Gastrocnemius medialis (tissue), 4 donors: ENCODE results near the gene KDM3B. TPM values are rescaled to one million over a fixed set of nuclear protein-coding genes. Genes with fewer than 3 reads are reported as not detected.

Source experiments
- ATAC-seq, 2 donors: fragments of 150-250 bp; one replicate each; pipeline ENCODE4 v1.9.1; 2016
- DNase-seq, 2 donors: peaks; one replicate each; pipeline ENCODE4 v3.0.0-alpha.2; 2019
- H3K27ac ChIP-seq, 4 donors: fragments of 200-600 bp; sonication (generic); 1 replicate in 1 of 4; 2 replicates in 3 of 4; pipeline ENCODE4 v1.5.1; 2016 to 2018; ENCODE audit warnings: mild to moderate bottlenecking in 2 of 4, moderate library complexity in 1 of 4
- H3K27me3 ChIP-seq, 3 donors: fragments of 200-600 bp; sonication (generic) in 2 of 3; 1 replicate in 1 of 3; 2 replicates in 2 of 3; pipeline versions ENCODE4 v1.5.1 to v1.6.0; 2016 to 2019; ENCODE audit warnings: mild to moderate bottlenecking in 1 of 3, moderate library complexity in 1 of 3
- H3K36me3 ChIP-seq, 2 donors: fragments of 200-600 bp; sonication (generic) in 1 of 2; one replicate each; pipeline ENCODE4 v1.5.1; 2017 to 2018
- H3K4me1 ChIP-seq, 2 donors: fragments of 200-600 bp; sonication (generic) in 1 of 2; one replicate each; pipeline ENCODE4 v1.5.1; 2016 to 2017; ENCODE audit warnings: mild to moderate bottlenecking in 2 of 2
- H3K4me3 ChIP-seq, 4 donors: fragments of 200-600 bp; sonication (generic) in 3 of 4; 1 replicate in 1 of 4; 2 replicates in 3 of 4; pipeline ENCODE4 v1.5.1; 2016 to 2019; ENCODE audit warnings: mild to moderate bottlenecking in 2 of 4
- H3K9me3 ChIP-seq, 3 donors: fragments of 200-600 bp; sonication (generic) in 2 of 3; 1 replicate in 1 of 3; 2 replicates in 2 of 3; pipeline ENCODE4 v1.5.1; 2016 to 2019
- POLR2A ChIP-seq, 2 donors: fragments of 450-650 bp; IDR thresholded peaks; one replicate each; pipeline ENCODE4 v1.6.1; 2017; ENCODE audit warnings: antibody characterized with exemption in 2 of 2, mild to moderate bottlenecking in 2 of 2, moderate library complexity in 2 of 2
- in situ Hi-C, 4 donors: fragments of 200-750 bp; cut with MboI; loops; one replicate each; pipeline versions ENCODE4 v1.15.0 to v1.8.0; 2017; ENCODE audit warnings: low sequenced_read_pairs in 4 of 4
- intact Hi-C: fragments of 100-400 bp; cut with DNase I; formaldehyde crosslinking; loops from one replicate; pipeline ENCODE4 v1.15.1; 2023; ENCODE audit warnings: low total_unique reads
- total RNA-seq, 4 donors: library from RNA; depleted of rRNA; stranded (reverse); fragments of >200 nt; gene quantifications; one replicate each; pipeline versions ENCODE4 v1.1.0 to v1.2.3, GENCODE V29; 2016
- TF ChIP-seq, protein P1 (sequence below), 5 experiments: fragments of 450-650 bp in 3 of 5; fragments of 200-600 bp in 2 of 5; sonication (generic) in 2 of 5; IDR thresholded peaks in 4 of 5; conservative IDR thresholded peaks in 1 of 5; 1 replicate in 4 of 5; 2 replicates in 1 of 5; pipeline ENCODE4 v1.5.1; 2016 to 2019; ENCODE audit warnings: antibody characterized with exemption in 5 of 5, mild to moderate bottlenecking in 3 of 5, moderate library complexity in 3 of 5

Gene KDM3B
- total RNA-seq, 4 donors from 2014 or later = 49.4 to 100 (median 74.2) TPM

DNA sequence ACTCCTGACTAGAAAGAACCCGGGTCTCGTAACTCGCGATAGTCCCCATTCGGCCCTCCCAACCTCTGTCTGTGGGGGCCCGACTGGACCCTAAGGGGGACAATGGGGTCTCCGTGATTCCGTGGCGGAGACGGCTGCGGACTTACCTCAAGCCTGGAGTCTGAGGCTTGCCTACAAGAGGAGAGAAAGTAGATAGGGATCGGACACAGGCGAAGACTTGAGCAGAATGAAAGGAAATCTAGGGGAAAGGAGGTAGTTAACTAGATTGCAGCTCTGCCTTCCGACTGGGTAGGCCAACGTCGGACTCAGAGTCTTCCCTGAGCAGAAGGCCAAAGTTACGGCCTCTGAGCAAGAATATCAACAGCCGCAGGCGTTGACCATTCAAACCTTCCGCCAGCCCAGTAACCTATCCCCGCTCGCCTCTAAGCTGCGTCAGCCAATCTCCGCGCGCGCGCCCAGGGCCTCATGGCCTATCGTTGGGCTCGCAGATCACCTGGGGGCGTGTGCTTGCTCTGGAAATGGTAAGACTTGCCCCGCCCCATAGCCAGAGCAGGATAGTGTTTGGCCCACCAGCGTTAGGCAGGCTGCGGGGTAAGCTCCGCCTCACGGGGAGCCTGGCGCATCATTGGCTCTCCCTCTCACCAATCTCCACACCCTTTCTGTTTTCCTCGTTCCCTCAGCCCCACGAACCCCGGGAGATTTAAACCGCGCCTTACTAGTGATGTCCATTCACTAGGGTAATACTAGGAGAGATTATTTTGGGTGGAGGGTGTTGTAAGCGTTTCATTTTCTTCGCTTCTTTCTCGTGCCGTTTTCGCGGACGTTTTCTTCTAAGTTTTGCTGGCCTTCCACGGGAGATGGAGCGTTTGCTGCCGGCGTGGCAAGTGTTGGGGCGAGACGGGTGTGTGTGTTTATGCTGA, 20.8 kb upstream of the KDM3B start, which contains the start of gene CDC25C:
Gene CDC25C (minus strand): TSS at position 356 of the 920 bp plus-strand sequence. CDS start 624 bp downstream, outside the sequence.
- in situ Hi-C loops = loop anchor here in 1 of 4 donors (10.0 kb wide), 1 partner anchor 117 kb away; the partner anchor contains the start of gene CDC23
- TF ChIP-seq, protein P1, sequence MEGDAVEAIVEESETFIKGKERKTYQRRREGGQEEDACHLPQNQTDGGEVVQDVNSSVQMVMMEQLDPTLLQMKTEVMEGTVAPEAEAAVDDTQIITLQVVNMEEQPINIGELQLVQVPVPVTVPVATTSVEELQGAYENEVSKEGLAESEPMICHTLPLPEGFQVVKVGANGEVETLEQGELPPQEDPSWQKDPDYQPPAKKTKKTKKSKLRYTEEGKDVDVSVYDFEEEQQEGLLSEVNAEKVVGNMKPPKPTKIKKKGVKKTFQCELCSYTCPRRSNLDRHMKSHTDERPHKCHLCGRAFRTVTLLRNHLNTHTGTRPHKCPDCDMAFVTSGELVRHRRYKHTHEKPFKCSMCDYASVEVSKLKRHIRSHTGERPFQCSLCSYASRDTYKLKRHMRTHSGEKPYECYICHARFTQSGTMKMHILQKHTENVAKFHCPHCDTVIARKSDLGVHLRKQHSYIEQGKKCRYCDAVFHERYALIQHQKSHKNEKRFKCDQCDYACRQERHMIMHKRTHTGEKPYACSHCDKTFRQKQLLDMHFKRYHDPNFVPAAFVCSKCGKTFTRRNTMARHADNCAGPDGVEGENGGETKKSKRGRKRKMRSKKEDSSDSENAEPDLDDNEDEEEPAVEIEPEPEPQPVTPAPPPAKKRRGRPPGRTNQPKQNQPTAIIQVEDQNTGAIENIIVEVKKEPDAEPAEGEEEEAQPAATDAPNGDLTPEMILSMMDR (IDR thresholded peaks at IDR 0.05 in 4 of 5, conservative IDR thresholded peaks at IDR 0.05 in 1 of 5) = no peak
- no peak for TF ChIP-seq POLR2A (IDR thresholded peaks at IDR 0.05)
- Histone ChIP-seq H3K9me3 (no peaks in the 10 kb centered on the region), H3K4me1 (peaks cover 10 to 13% of the 10 kb centered on the region in 2 donors), H3K27me3 (no peaks in the 10 kb centered on the region), H3K27ac (peak within 1 kb of the TSS; percentile 38 to 63 (median 58)), H3K4me3 (peak within 1 kb of the TSS; percentile 57 to 70 (median 60)), H3K36me3 (no peaks in the 10 kb centered on the region)
- ATAC-seq (peak; percentile 99 to 100), DNase-seq (peak; percentile 98 to 99)
- intact Hi-C loops = loop anchor here (10.0 kb wide), 2 partner anchors 297 to 707 kb away; partner anchors contain the start of gene FAM13B

- in situ Hi-C loops = loop anchor here in 1 of 4 donors (10.0 kb wide), 1 partner anchor 120 kb away; the partner anchor contains the start of gene CDC23
- no peak for ATAC-seq
- peaks cover 23 to 33% of the 10 kb centered on the region in 2 donors for H3K4me1 ChIP-seq
Observed at GRCh38 chr5:138334867-138335447, 17.5 kb upstream of the KDM3B start.

DNA sequence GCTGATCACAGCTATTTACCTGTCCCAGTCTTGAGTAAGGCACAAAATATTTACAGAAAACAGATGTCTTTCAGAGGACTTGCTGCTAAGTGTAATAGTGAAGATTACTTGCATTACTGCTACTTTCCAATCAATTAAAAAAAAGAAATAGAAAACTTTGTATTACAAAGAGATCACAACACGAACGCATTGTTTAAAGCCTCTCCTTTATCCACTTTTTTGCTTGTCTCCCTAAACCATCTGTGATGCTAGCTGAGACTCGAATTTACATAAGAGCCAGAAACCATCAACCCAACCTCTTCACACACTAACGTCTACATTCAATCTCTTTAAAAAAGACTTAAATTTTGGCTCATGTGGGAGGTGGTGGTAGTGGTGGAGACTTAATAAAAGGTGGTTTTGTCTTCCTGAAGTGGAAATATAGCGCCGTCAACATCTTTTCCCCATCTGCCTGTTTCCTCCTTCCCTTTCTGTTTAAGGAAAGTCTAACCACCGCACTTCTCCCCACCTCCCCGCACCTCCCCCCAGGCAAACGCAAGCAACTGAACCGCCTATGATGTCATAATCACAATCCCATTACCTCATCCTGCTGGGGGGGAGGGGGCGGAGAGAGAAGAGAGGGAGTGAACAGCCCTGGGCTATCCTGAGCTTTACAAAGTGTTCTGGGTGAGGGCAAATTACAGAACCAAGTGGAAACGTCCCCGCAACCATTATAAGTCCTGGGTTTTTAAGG, 15.4 kb upstream of the KDM3B start:
- DNase-seq = peak; percentile 66 to 79
- TF ChIP-seq, protein P1 (IDR thresholded peaks at IDR 0.05 in 4 of 5, conservative IDR thresholded peaks at IDR 0.05 in 1 of 5) = no peak
- no peak for TF ChIP-seq POLR2A (IDR thresholded peaks at IDR 0.05)
- peak overlapping the region; percentile 75 to 95 (median 93) for H3K4me3 ChIP-seq
- peaks cover 0 to 7% of the 10 kb centered on the region in 2 donors for H3K36me3 ChIP-seq
- no peaks in the 10 kb centered on the region for H3K27me3 ChIP-seq
- intact Hi-C loops = loop anchor here (1.0 to 10.0 kb wide), 4 partner anchors 125 to 712 kb away; partner anchors contain the start of genes CDC23, ETF1 and FAM13B
- no peaks in the 10 kb centered on the region for H3K9me3 ChIP-seq
- peak; percentile 50 to 68 for ATAC-seq
- in situ Hi-C loops = loop anchor here in 1 of 4 donors (10.0 kb wide), 1 partner anchor 122 kb away; the partner anchor contains the start of gene CDC23
- H3K4me1 ChIP-seq = peaks cover 27 to 39% of the 10 kb centered on the region in 2 donors
- peak overlapping the region; percentile 89 to 98 (median 94) for H3K27ac ChIP-seq

More at GRCh38 chr5:138334867-138335447, 17.5 kb upstream of the KDM3B start:
- Histone ChIP-seq H3K27me3 (no peaks in the 10 kb centered on the region), H3K9me3 (no peaks in the 10 kb centered on the region), H3K4me3 (no peak overlapping the region), H3K27ac (peak overlapping the region in 1 of 4 donors; percentile 65), H3K36me3 (no peaks in the 10 kb centered on the region)
- DNase-seq = peak in 1 of 2 donors; percentile 42
- intact Hi-C loops = loop anchor here (5.0 to 10.0 kb wide), 3 partner anchors 123 to 710 kb away; partner anchors contain the start of genes CDC23 and FAM13B
- TF ChIP-seq, protein P1 (IDR thresholded peaks at IDR 0.05 in 4 of 5, conservative IDR thresholded peaks at IDR 0.05 in 1 of 5) = no peak
- no peak for TF ChIP-seq POLR2A (IDR thresholded peaks at IDR 0.05)
